ENCODE measurements around the gene WIPF1. TPM values are rescaled to one million over a fixed set of nuclear protein-coding genes. Genes with fewer than 3 reads are reported as not detected.

Gene WIPF1
- total and polyA plus RNA-seq, 10 donors = 74.9 to 265 (median 175) TPM

- DNase-seq = no peak
- H3K4me3 ChIP-seq = no peak overlapping the region
- no peaks in the 10 kb centered on the region for H3K9me3 ChIP-seq
- intact Hi-C loops (cut with DNase I; ENCODE audit: low total_unique reads) = no loop called here
- no peaks in the 10 kb centered on the region for H3K27me3 ChIP-seq (replicated peaks in 1 of 7)
- H3K36me3 ChIP-seq = peaks cover 4 to 89% (median 42%) of the 10 kb centered on the region in 6 donors
- no peak for TF ChIP-seq CTCF (IDR thresholded peaks at IDR 0.05 in 8 of 11, conservative IDR thresholded peaks at IDR 0.05 in 3 of 11)
- TF ChIP-seq POLR2A (IDR thresholded peaks at IDR 0.05) = no peak
- no peak for TF ChIP-seq POLR2AphosphoS5 (IDR thresholded peaks at IDR 0.05)
- peak overlapping the region in 6 of 8 donors; percentile 12 to 97 (median 68) for H3K27ac ChIP-seq
- peaks cover 11 to 100% (median 97%) of the 10 kb centered on the region in 6 donors for H3K4me1 ChIP-seq
- WGBS, 5 donors = 76 to 83% (median 78%) methylated on average over 12 of the region's 12 CpGs
Measured at GRCh38 chr2:174586418-174587295, 10.9 kb downstream of the WIPF1 start.

GRCh38 chr2:174585657-174586252, 11.8 kb downstream of the WIPF1 start:
- Histone ChIP-seq H3K27ac (peak overlapping the region in 5 of 8 donors; percentile 12 to 97 (median 40)), H3K9me3 (no peaks in the 10 kb centered on the region), H3K36me3 (peaks cover 4 to 94% (median 48%) of the 10 kb centered on the region in 6 donors), H3K4me3 (no peak overlapping the region), H3K4me1 (peaks cover 10 to 100% (median 97%) of the 10 kb centered on the region in 6 donors), H3K27me3 (replicated peaks in 1 of 7) (no peaks in the 10 kb centered on the region)
- 79 to 92% (median 85%) methylated on average over 9 of the region's 9 CpGs for WGBS, 5 donors
- intact Hi-C loops (cut with DNase I; ENCODE audit: low total_unique reads) = no loop called here
- DNase-seq = no peak
- TF ChIP-seq POLR2AphosphoS5 (IDR thresholded peaks at IDR 0.05) (no peak), POLR2A (IDR thresholded peaks at IDR 0.05) (no peak), CTCF (IDR thresholded peaks at IDR 0.05 in 8 of 11, conservative IDR thresholded peaks at IDR 0.05 in 3 of 11) (no peak)

GRCh38 chr2:174585146-174585545, 12.5 kb downstream of the WIPF1 start:
- TF ChIP-seq POLR2AphosphoS5 (IDR thresholded peaks at IDR 0.05) (no peak), POLR2A (IDR thresholded peaks at IDR 0.05) (no peak), CTCF (IDR thresholded peaks at IDR 0.05 in 8 of 11, conservative IDR thresholded peaks at IDR 0.05 in 3 of 11) (no peak)
- H3K27me3 ChIP-seq (replicated peaks in 1 of 7) = no peaks in the 10 kb centered on the region
- H3K4me1 ChIP-seq = peaks cover 7 to 100% (median 97%) of the 10 kb centered on the region in 6 donors
- DNase-seq = no peak
- peak overlapping the region in 4 of 8 donors; percentile 14 to 95 (median 33) for H3K27ac ChIP-seq
- H3K36me3 ChIP-seq = peaks cover 4 to 94% (median 51%) of the 10 kb centered on the region in 6 donors
- WGBS, 5 donors = 80 to 88% (median 87%) methylated on average over 10 of the region's 10 CpGs
- H3K4me3 ChIP-seq = no peak overlapping the region
- intact Hi-C loops (cut with DNase I; ENCODE audit: low total_unique reads) = no loop called here
- no peaks in the 10 kb centered on the region for H3K9me3 ChIP-seq

- H3K9me3 ChIP-seq = no peaks in the 10 kb centered on the region
- H3K27ac ChIP-seq = peak overlapping the region in 4 of 8 donors; percentile 29 to 64 (median 48)
- DNase-seq = no peak
- H3K27me3 ChIP-seq (replicated peaks in 1 of 7) = no peaks in the 10 kb centered on the region
- peaks cover 4 to 100% (median 73%) of the 10 kb centered on the region in 6 donors for H3K36me3 ChIP-seq
- H3K4me1 ChIP-seq = peaks cover 0 to 100% (median 89%) of the 10 kb centered on the region in 6 donors
- TF ChIP-seq POLR2A (IDR thresholded peaks at IDR 0.05) (no peak), CTCF (IDR thresholded peaks at IDR 0.05 in 8 of 11, conservative IDR thresholded peaks at IDR 0.05 in 3 of 11) (no peak), POLR2AphosphoS5 (IDR thresholded peaks at IDR 0.05) (no peak)
- no peak overlapping the region for H3K4me3 ChIP-seq
- intact Hi-C loops (cut with DNase I; ENCODE audit: low total_unique reads) = no loop called here
- 50 to 67% (median 52%) methylated on average over 6 of the region's 6 CpGs for WGBS, 5 donors
Measured at GRCh38 chr2:174581491-174581890, 16.1 kb downstream of the WIPF1 start.
